Measurements from ENCODE around the gene LSM7. TPM values are rescaled to one million over a fixed set of nuclear protein-coding genes. Genes with fewer than 3 reads are reported as not detected.

Gene LSM7
- total RNA-seq, 1 donor from 2014 or later: 183 TPM

- peaks cover 65% of the 10 kb centered on the region for H3K79me2 ChIP-seq (ENCODE audit: low read depth)
- H3K27ac Mint-ChIP-seq: peak overlapping the region; percentile 28
- peak overlapping the region; percentile 19 for H3K4me3 Mint-ChIP-seq
Observed at GRCh38 chr19:2335848-2336247, 7.5 kb upstream of the LSM7 start.

GRCh38 chr19:2334986-2335846 lies 6.8 kb upstream of the LSM7 start:
- Histone ChIP-seq H2AFZ (replicated peaks) (no peak overlapping the region), H3K36me3 (no peaks in the 10 kb centered on the region), H3K4me3 (no peak overlapping the region), H3K27ac (no peak overlapping the region), H3K4me2 (no peak overlapping the region), H3K9ac (no peak overlapping the region), H3K27me3 (no peaks in the 10 kb centered on the region), H3K4me1 (peaks cover 24% of the 10 kb centered on the region), H4K20me1 (ENCODE audit: low read depth) (peaks cover 64% of the 10 kb centered on the region), H3K9me3 (ENCODE audit: low read depth) (no peaks in the 10 kb centered on the region), H3K79me2 (ENCODE audit: low read depth) (peaks cover 72% of the 10 kb centered on the region), H3F3A (ENCODE audit: low read depth) (peaks cover 55% of the 10 kb centered on the region)
- peaks cover 4% of the 10 kb centered on the region for H3K9me3 Mint-ChIP-seq
- H3K27ac Mint-ChIP-seq: peak overlapping the region; percentile 28
- H3K27me3 Mint-ChIP-seq (ENCODE audit: insufficient read depth, low read depth): peaks cover 2% of the 10 kb centered on the region
- TF ChIP-seq EZH2phosphoT487 (IDR thresholded peaks at IDR 0.05): no peak
- no peak for DNase-seq (ENCODE audit: low spot score)
- peaks cover 44% of the 10 kb centered on the region for H3K4me1 Mint-ChIP-seq
- no peak overlapping the region for H3K4me3 Mint-ChIP-seq
- peaks cover 6% of the 10 kb centered on the region for H3K36me3 Mint-ChIP-seq

More at GRCh38 chr19:2335848-2336247, 7.5 kb upstream of the LSM7 start:
- no peak for DNase-seq (ENCODE audit: low spot score)
- H3K27ac ChIP-seq: no peak overlapping the region
- no peak overlapping the region for H2AFZ ChIP-seq (replicated peaks)
- TF ChIP-seq, protein P1, sequence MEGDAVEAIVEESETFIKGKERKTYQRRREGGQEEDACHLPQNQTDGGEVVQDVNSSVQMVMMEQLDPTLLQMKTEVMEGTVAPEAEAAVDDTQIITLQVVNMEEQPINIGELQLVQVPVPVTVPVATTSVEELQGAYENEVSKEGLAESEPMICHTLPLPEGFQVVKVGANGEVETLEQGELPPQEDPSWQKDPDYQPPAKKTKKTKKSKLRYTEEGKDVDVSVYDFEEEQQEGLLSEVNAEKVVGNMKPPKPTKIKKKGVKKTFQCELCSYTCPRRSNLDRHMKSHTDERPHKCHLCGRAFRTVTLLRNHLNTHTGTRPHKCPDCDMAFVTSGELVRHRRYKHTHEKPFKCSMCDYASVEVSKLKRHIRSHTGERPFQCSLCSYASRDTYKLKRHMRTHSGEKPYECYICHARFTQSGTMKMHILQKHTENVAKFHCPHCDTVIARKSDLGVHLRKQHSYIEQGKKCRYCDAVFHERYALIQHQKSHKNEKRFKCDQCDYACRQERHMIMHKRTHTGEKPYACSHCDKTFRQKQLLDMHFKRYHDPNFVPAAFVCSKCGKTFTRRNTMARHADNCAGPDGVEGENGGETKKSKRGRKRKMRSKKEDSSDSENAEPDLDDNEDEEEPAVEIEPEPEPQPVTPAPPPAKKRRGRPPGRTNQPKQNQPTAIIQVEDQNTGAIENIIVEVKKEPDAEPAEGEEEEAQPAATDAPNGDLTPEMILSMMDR (IDR thresholded peaks at IDR 0.05): no peak
- TF ChIP-seq EZH2phosphoT487 (IDR thresholded peaks at IDR 0.05) (no peak), EZH2 (IDR thresholded peaks at IDR 0.05) (no peak)
- no peaks in the 10 kb centered on the region for H3K36me3 ChIP-seq
- peaks cover 49% of the 10 kb centered on the region for H3F3A ChIP-seq (ENCODE audit: low read depth)
- H3K4me2 ChIP-seq: no peak overlapping the region
- H3K9ac ChIP-seq: no peak overlapping the region
- Mint-ChIP-seq H3K4me1 (peaks cover 38% of the 10 kb centered on the region), H3K36me3 (peaks cover 6% of the 10 kb centered on the region), H3K27me3 (ENCODE audit: insufficient read depth, low read depth) (peaks cover 2% of the 10 kb centered on the region), H3K9me3 (peaks cover 4% of the 10 kb centered on the region)
- H3K9me3 ChIP-seq (ENCODE audit: low read depth): no peaks in the 10 kb centered on the region
- H3K4me3 ChIP-seq: no peak overlapping the region
- H3K4me1 ChIP-seq: peaks cover 17% of the 10 kb centered on the region
- no peaks in the 10 kb centered on the region for H3K27me3 ChIP-seq
- peaks cover 58% of the 10 kb centered on the region for H4K20me1 ChIP-seq (ENCODE audit: low read depth)

DNA sequence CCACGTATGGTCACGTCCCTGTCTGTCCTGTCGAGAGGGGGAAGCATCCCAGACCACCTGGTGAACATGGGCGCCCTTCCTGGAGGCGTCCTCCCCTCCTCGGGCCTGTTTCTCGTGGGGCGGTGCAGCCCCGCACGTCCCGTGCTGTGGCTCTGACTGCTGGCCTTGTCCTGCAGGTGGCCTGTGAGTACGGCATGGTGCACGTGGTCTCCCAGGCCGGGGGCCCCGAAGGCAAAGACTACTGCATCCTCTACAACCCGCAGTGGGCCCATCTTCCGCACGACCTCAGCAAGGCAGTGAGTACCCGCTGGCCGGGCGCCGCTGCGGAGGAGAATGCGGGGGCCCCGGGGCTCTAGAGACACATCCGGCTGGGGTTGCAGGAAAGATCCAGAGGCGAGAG lies 6.0 kb upstream of the LSM7 start:
- H3K9me3 ChIP-seq (ENCODE audit: low read depth): no peaks in the 10 kb centered on the region
- H3K27me3 ChIP-seq: no peaks in the 10 kb centered on the region
- DNase-seq (ENCODE audit: low spot score): no peak
- H3K9ac ChIP-seq: no peak overlapping the region
- TF ChIP-seq, protein P1 (IDR thresholded peaks at IDR 0.05): no peak
- H2AFZ ChIP-seq (replicated peaks): no peak overlapping the region
- H3K27me3 Mint-ChIP-seq (ENCODE audit: insufficient read depth, low read depth): peaks cover 5% of the 10 kb centered on the region
- H3K9me3 Mint-ChIP-seq: peaks cover 4% of the 10 kb centered on the region
- peaks cover 71% of the 10 kb centered on the region for H4K20me1 ChIP-seq (ENCODE audit: low read depth)
- peak overlapping the region; percentile 38 for H3K4me3 Mint-ChIP-seq
- peaks cover 51% of the 10 kb centered on the region for H3K4me1 Mint-ChIP-seq
- H3K4me2 ChIP-seq: no peak overlapping the region
- H3K79me2 ChIP-seq (ENCODE audit: low read depth): peaks cover 80% of the 10 kb centered on the region
- peaks cover 6% of the 10 kb centered on the region for H3K36me3 Mint-ChIP-seq
- H3K27ac ChIP-seq: no peak overlapping the region
- H3K36me3 ChIP-seq: no peaks in the 10 kb centered on the region
- H3K4me1 ChIP-seq: peaks cover 31% of the 10 kb centered on the region
- no peak overlapping the region for H3K27ac Mint-ChIP-seq
- H3F3A ChIP-seq (ENCODE audit: low read depth): peaks cover 62% of the 10 kb centered on the region
- H3K4me3 ChIP-seq: no peak overlapping the region

DNA sequence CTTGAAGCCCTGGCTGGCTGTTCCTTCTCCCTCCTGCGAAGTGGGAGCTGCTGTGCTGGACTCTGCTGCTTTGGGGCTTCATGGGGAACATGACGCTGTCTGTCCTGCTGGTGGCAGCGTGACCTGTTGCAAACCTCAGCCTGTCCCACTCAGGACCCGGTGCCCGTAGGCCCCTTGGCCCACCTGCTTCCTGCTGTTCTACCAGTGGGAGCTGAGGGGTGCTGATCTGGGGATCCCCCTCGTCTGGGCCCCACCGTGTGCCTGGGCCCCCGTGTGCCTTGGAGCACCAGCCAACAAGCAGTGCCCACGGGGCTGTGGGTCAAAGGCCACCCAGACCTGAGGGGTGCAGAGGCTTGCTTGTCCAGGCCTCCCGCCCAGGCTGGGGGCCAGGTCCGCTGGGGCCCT lies 5.4 kb upstream of the LSM7 start:
- Histone ChIP-seq H3K36me3 (no peaks in the 10 kb centered on the region), H2AFZ (replicated peaks) (no peak overlapping the region), H3K9ac (no peak overlapping the region), H3K9me3 (ENCODE audit: low read depth) (no peaks in the 10 kb centered on the region), H3K4me2 (no peak overlapping the region), H3K27me3 (no peaks in the 10 kb centered on the region), H3K27ac (peak overlapping the region; percentile 32), H3K4me3 (no peak overlapping the region), H3K79me2 (ENCODE audit: low read depth) (peaks cover 86% of the 10 kb centered on the region), H3K4me1 (peaks cover 31% of the 10 kb centered on the region), H3F3A (ENCODE audit: low read depth) (peaks cover 66% of the 10 kb centered on the region), H4K20me1 (ENCODE audit: low read depth) (peaks cover 76% of the 10 kb centered on the region)
- TF ChIP-seq EZH2phosphoT487 (IDR thresholded peaks at IDR 0.05) (no peak), EZH2 (IDR thresholded peaks at IDR 0.05) (no peak)
- TF ChIP-seq, protein P1 (IDR thresholded peaks at IDR 0.05): peak; percentile 29
- peaks cover 54% of the 10 kb centered on the region for H3K4me1 Mint-ChIP-seq
- H3K36me3 Mint-ChIP-seq: peaks cover 6% of the 10 kb centered on the region
- no peak overlapping the region for H3K4me3 Mint-ChIP-seq
- peaks cover 8% of the 10 kb centered on the region for H3K27me3 Mint-ChIP-seq (ENCODE audit: insufficient read depth, low read depth)
- peaks cover 4% of the 10 kb centered on the region for H3K9me3 Mint-ChIP-seq
- H3K27ac Mint-ChIP-seq: peak overlapping the region; percentile 87
- no peak for DNase-seq (ENCODE audit: low spot score)
